Activated T-cell treated with anti-CD3 and anti-CD28 coated beads, Interleukin-2, amount 50 U/mL, for 1 hour (primary cell): ENCODE results near the gene CDC42EP3.

Experiments used
- DNase-seq: peaks from one replicate; pipeline ENCODE4 v3.0.0-alpha.2; 2020

The CDC42EP3 gene

GRCh38 chr2:37654419-37654818 is 17.0 kb downstream of the CDC42EP3 start:
- no peak for DNase-seq

GRCh38 chr2:37653805-37654378 is 17.6 kb downstream of the CDC42EP3 start:
- no peak for DNase-seq

GRCh38 chr2:37653093-37653492 is 18.3 kb downstream of the CDC42EP3 start:
- no peak for DNase-seq

- DNase-seq, result no peak
These were observed 19.2 kb downstream of the CDC42EP3 start for GRCh38 chr2:37652199-37652640.

GRCh38 chr2:37650548-37651093 is 20.8 kb downstream of the CDC42EP3 start:
- DNase-seq, result no peak

- DNase-seq, result no peak
These were observed 21.9 kb downstream of the CDC42EP3 start for GRCh38 chr2:37649518-37649917.

- DNase-seq, result peak; percentile 58
These were observed 23.0 kb downstream of the CDC42EP3 start for GRCh38 chr2:37648331-37649011.

- no peak for DNase-seq
These were observed 23.5 kb downstream of the CDC42EP3 start for GRCh38 chr2:37647971-37648330.

GRCh38 chr2:37645836-37646235 is 25.6 kb downstream of the CDC42EP3 start:
- DNase-seq, result no peak

GRCh38 chr2:37645362-37645761 is 26.1 kb downstream of the CDC42EP3 start:
- DNase-seq, result no peak

- DNase-seq, result no peak
These were observed 27.3 kb downstream of the CDC42EP3 start for GRCh38 chr2:37644191-37644590.

GRCh38 chr2:37643730-37644078 is 27.7 kb downstream of the CDC42EP3 start:
- no peak for DNase-seq

GRCh38 chr2:37642907-37643729 is 28.3 kb downstream of the CDC42EP3 start:
- DNase-seq, result no peak

GRCh38 chr2:37641582-37642171 is 29.8 kb downstream of the CDC42EP3 start:
- DNase-seq, result no peak

GRCh38 chr2:37639631-37640030 is 31.8 kb downstream of the CDC42EP3 start:
- no peak for DNase-seq

GRCh38 chr2:37638973-37639372 is 32.5 kb downstream of the CDC42EP3 start:
- no peak for DNase-seq

GRCh38 chr2:37637985-37638384 is 33.5 kb downstream of the CDC42EP3 start:
- DNase-seq, result no peak

- DNase-seq, result no peak
These were observed 34.1 kb downstream of the CDC42EP3 start for GRCh38 chr2:37637190-37637860.

GRCh38 chr2:37636381-37637066 is 34.9 kb downstream of the CDC42EP3 start:
- DNase-seq, result no peak

- DNase-seq, result peak; percentile 66
These were observed 35.7 kb downstream of the CDC42EP3 start for GRCh38 chr2:37635504-37636380.

- no peak for DNase-seq
These were observed 36.4 kb downstream of the CDC42EP3 start for GRCh38 chr2:37634914-37635503.
